ENCODE data around the gene GLE1.

GLE1 gene

GRCh38 chr9:128588581-128589233, 84.2 kb downstream of the GLE1 start:
- DNase-seq (ENCODE audit: low read depth in 1 of 2, low spot score in 1 of 2) = no peak

Measured in activated T-helper 1 cell treated with anti-CD3 and anti-CD28 coated beads, Interleukin-2, amount 50 U/mL, for 16 hours (primary cell).